Mesendoderm (in vitro differentiated cells): ENCODE data around the gene TMEM108.

ENCODE experiments used
- DNase-seq: peaks from one replicate; pipeline ENCODE4 v3.0.0; 2013
- H2AK5ac ChIP-seq: 2 replicates; pipeline ENCODE4 v1.6.1; 2013; ENCODE audit warnings: low read length, inconsistent platforms
- H2BK120ac ChIP-seq: 2 replicates; pipeline ENCODE4 v1.6.1; 2013; ENCODE audit warnings: low read depth, mild to moderate bottlenecking, low read length, moderate library complexity, mixed read lengths
- H2BK15ac ChIP-seq: replicated peaks from 2 replicates; pipeline ENCODE4 v1.6.1; 2013; ENCODE audit warnings: low read depth, mild to moderate bottlenecking, moderate library complexity
- H2BK5ac ChIP-seq: 2 replicates; pipeline ENCODE4 v1.6.1; 2013; ENCODE audit warnings: low read length, inconsistent platforms
- H3K18ac ChIP-seq: 2 replicates; pipeline ENCODE4 v1.6.1; 2013; ENCODE audit warnings: mild to moderate bottlenecking, low read length, mixed read lengths
- H3K23ac ChIP-seq: one replicate; pipeline ENCODE4 v1.6.1; 2013; ENCODE audit warnings: low read length
- H3K27ac ChIP-seq: 2 replicates; pipeline ENCODE4 v1.5.1; 2013; ENCODE audit warnings: low read depth, mild to moderate bottlenecking, inconsistent platforms, low read length, moderate library complexity
- H3K27me3 ChIP-seq: 2 replicates; pipeline ENCODE4 v1.6.1; 2013; ENCODE audit warnings: low read length, control low read depth, mild to moderate bottlenecking, inconsistent platforms; ENCODE audit not compliant: insufficient read depth, poor library complexity
- H3K36me3 ChIP-seq: 2 replicates; pipeline ENCODE4 v1.6.1; 2013; ENCODE audit warnings: low read length, inconsistent platforms; ENCODE audit not compliant: control insufficient read depth, insufficient read depth
- H3K4ac ChIP-seq: one replicate; pipeline ENCODE4 v1.6.1; 2013; ENCODE audit warnings: low read depth, mild to moderate bottlenecking, low read length, moderate library complexity
- H3K4me1 ChIP-seq: 2 replicates; pipeline ENCODE4 v1.6.1; 2013; ENCODE audit warnings: low read depth, low read length, inconsistent platforms; ENCODE audit not compliant: control insufficient read depth
- H3K4me2 ChIP-seq: 2 replicates; pipeline ENCODE4 v1.6.1; 2013; ENCODE audit warnings: low read length
- H3K4me3 ChIP-seq: 2 replicates; pipeline ENCODE4 v1.5.1; 2013; ENCODE audit warnings: mild to moderate bottlenecking, low read length
- H3K56ac ChIP-seq: one replicate; pipeline ENCODE4 v1.6.1; 2013; ENCODE audit warnings: low read length
- H3K79me1 ChIP-seq: 2 replicates; pipeline ENCODE4 v1.6.1; 2013; ENCODE audit warnings: low read length, inconsistent platforms
- H3K79me2 ChIP-seq: 2 replicates; pipeline ENCODE4 v1.6.1; 2013; ENCODE audit warnings: mild to moderate bottlenecking, low read length; ENCODE audit not compliant: control insufficient read depth, insufficient read depth
- H3K9ac ChIP-seq: 2 replicates; pipeline ENCODE4 v1.6.1; 2013; ENCODE audit warnings: low read length, inconsistent platforms
- H4K5ac ChIP-seq: one replicate; pipeline ENCODE4 v1.6.1; 2013; ENCODE audit warnings: low read length
- H4K8ac ChIP-seq: one replicate; pipeline ENCODE4 v1.6.1; 2013; ENCODE audit warnings: low read depth, mild to moderate bottlenecking, control low read depth, low read length, moderate library complexity
- WGBS: extraction: QIAGEN DNeasy Blood & Tissue Kit; methylation state at CpG from one replicate; pipeline ENCODE4 v1.1.7; 2013; ENCODE audit warnings: low lambda C conversion rate, missing lambda C conversion rate; ENCODE audit not compliant: insufficient coverage; ENCODE audit errors: extremely low coverage; 5-methylcytosine and 5-hydroxymethylcytosine counted together

TMEM108 gene

GRCh38 chr3:133254716-133255115 lies 216.5 kb downstream of the TMEM108 start:
- H3K79me1 ChIP-seq = no peaks in the 10 kb centered on the region
- no peak overlapping the region for H3K4me2 ChIP-seq
- H3K4me3 ChIP-seq = no peak overlapping the region
- H2AK5ac ChIP-seq = no peak overlapping the region
- H3K4me1 ChIP-seq = no peaks in the 10 kb centered on the region
- no peak overlapping the region for H3K18ac ChIP-seq
- no peaks in the 10 kb centered on the region for H3K79me2 ChIP-seq
- DNase-seq = no peak
- no peak overlapping the region for H2BK5ac ChIP-seq
- no peak overlapping the region for H4K5ac ChIP-seq
- no peak overlapping the region for H3K9ac ChIP-seq
- no peaks in the 10 kb centered on the region for H3K27me3 ChIP-seq
- H2BK15ac ChIP-seq = no peak overlapping the region
- H3K56ac ChIP-seq = no peak overlapping the region
- WGBS = no CpG with 5 or more reads among the region's 1 CpG
- no peak overlapping the region for H3K23ac ChIP-seq
- no peak overlapping the region for H4K8ac ChIP-seq
- no peak overlapping the region for H3K4ac ChIP-seq
- H2BK120ac ChIP-seq = no peak overlapping the region
- H3K27ac ChIP-seq = no peak overlapping the region
- no peaks in the 10 kb centered on the region for H3K36me3 ChIP-seq

- no peak overlapping the region for H3K4me2 ChIP-seq
Measured at GRCh38 chr3:133256787-133257483, 218.7 kb downstream of the TMEM108 start.

GRCh38 chr3:133258358-133258757 lies 220.2 kb downstream of the TMEM108 start:
- H3K79me2 ChIP-seq = no peaks in the 10 kb centered on the region
- no peak overlapping the region for H3K9ac ChIP-seq
- no peak overlapping the region for H3K23ac ChIP-seq
- no peaks in the 10 kb centered on the region for H3K79me1 ChIP-seq
- DNase-seq = peak; percentile 86
- H3K4me3 ChIP-seq = no peak overlapping the region
- no peak overlapping the region for H3K56ac ChIP-seq
- no peak overlapping the region for H3K27ac ChIP-seq
- no peaks in the 10 kb centered on the region for H3K4me1 ChIP-seq
- no peaks in the 10 kb centered on the region for H3K27me3 ChIP-seq
- no peak overlapping the region for H2BK5ac ChIP-seq
- H2BK120ac ChIP-seq = no peak overlapping the region
- WGBS = no CpG with 5 or more reads among the region's 1 CpG
- H2AK5ac ChIP-seq = no peak overlapping the region
- H3K18ac ChIP-seq = no peak overlapping the region
- H4K5ac ChIP-seq = no peak overlapping the region
- H3K4ac ChIP-seq = no peak overlapping the region
- no peaks in the 10 kb centered on the region for H3K36me3 ChIP-seq
- H2BK15ac ChIP-seq = no peak overlapping the region
- H4K8ac ChIP-seq = no peak overlapping the region
- no peak overlapping the region for H3K4me2 ChIP-seq

More at GRCh38 chr3:133256787-133257483, 218.7 kb downstream of the TMEM108 start:
- Histone ChIP-seq H3K23ac (no peak overlapping the region), H2AK5ac (no peak overlapping the region), H3K79me2 (no peaks in the 10 kb centered on the region), H2BK120ac (no peak overlapping the region), H4K8ac (no peak overlapping the region), H3K27me3 (no peaks in the 10 kb centered on the region), H2BK5ac (no peak overlapping the region), H3K4me3 (no peak overlapping the region), H3K4me1 (no peaks in the 10 kb centered on the region), H3K79me1 (no peaks in the 10 kb centered on the region), H3K27ac (no peak overlapping the region), H3K36me3 (no peaks in the 10 kb centered on the region), H4K5ac (no peak overlapping the region), H3K4ac (no peak overlapping the region), H3K9ac (no peak overlapping the region), H3K56ac (no peak overlapping the region), H2BK15ac (no peak overlapping the region), H3K18ac (no peak overlapping the region)
- no CpG with 5 or more reads among the region's 4 CpGs for WGBS
- DNase-seq = no peak

DNA sequence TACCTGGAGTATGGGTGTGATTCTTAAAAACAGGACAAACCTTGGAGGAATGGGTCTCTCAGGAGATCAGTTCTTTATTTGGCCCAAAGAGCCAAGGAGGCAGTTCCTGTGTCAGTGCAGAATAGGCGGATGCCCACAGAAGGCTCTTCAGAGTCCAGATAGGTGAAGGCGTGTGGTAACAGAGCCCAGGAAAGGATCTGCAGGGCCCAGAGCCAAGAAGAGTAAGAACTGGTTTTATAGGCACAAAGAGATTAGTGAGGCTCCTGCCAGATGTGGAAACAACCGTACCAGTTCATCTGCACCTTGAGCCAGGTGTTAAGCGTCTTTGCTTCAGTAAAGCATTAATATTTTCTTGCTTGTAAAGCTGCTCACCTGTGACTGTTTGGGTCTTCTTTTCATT lies 221.6 kb downstream of the TMEM108 start:
- no peak overlapping the region for H3K4me2 ChIP-seq
- H3K9ac ChIP-seq = no peak overlapping the region
- no peaks in the 10 kb centered on the region for H3K27me3 ChIP-seq
- DNase-seq = no peak
- H3K4me3 ChIP-seq = no peak overlapping the region
- no peak overlapping the region for H4K8ac ChIP-seq
- no peaks in the 10 kb centered on the region for H3K79me1 ChIP-seq
- no peak overlapping the region for H2AK5ac ChIP-seq
- no peak overlapping the region for H3K18ac ChIP-seq
- no peak overlapping the region for H2BK15ac ChIP-seq
- no peak overlapping the region for H3K27ac ChIP-seq
- no peak overlapping the region for H3K23ac ChIP-seq
- no CpG with 5 or more reads among the region's 4 CpGs for WGBS
- no peak overlapping the region for H2BK120ac ChIP-seq
- no peaks in the 10 kb centered on the region for H3K4me1 ChIP-seq
- H3K36me3 ChIP-seq = no peaks in the 10 kb centered on the region
- H3K56ac ChIP-seq = no peak overlapping the region
- no peak overlapping the region for H2BK5ac ChIP-seq
- H4K5ac ChIP-seq = no peak overlapping the region
- no peak overlapping the region for H3K4ac ChIP-seq
- no peaks in the 10 kb centered on the region for H3K79me2 ChIP-seq

DNA sequence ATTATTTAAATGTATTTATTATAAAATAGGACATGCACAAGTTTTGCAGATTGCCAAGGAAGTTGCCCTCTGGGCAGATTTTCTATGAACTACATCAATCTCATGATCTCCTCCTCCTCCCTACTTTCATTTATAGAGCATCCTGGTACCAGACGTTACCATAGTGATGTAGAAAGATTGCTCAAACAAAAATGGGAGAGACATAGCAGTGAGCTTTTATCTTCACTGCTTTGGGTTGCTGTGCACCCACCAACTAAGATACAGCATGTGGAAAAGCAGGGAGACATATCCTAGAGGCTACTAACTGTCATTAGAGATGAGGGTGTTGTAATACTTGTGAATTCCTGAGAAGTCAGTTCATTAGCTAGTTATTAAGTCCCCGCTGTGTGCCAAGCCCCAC lies 224.1 kb downstream of the TMEM108 start:
- no peak overlapping the region for H3K23ac ChIP-seq
- H2AK5ac ChIP-seq = no peak overlapping the region
- peak; percentile 54 for DNase-seq
- no peak overlapping the region for H4K5ac ChIP-seq
- no peak overlapping the region for H3K56ac ChIP-seq
- no peaks in the 10 kb centered on the region for H3K27me3 ChIP-seq
- no CpG with 5 or more reads among the region's 2 CpGs for WGBS
- H3K4me1 ChIP-seq = no peaks in the 10 kb centered on the region
- H3K4me2 ChIP-seq = no peak overlapping the region
- no peaks in the 10 kb centered on the region for H3K36me3 ChIP-seq
- H2BK120ac ChIP-seq = no peak overlapping the region
- no peaks in the 10 kb centered on the region for H3K79me1 ChIP-seq
- H3K9ac ChIP-seq = no peak overlapping the region
- no peak overlapping the region for H2BK15ac ChIP-seq
- H3K79me2 ChIP-seq = no peaks in the 10 kb centered on the region
- no peak overlapping the region for H3K27ac ChIP-seq
- no peak overlapping the region for H2BK5ac ChIP-seq
- no peak overlapping the region for H3K18ac ChIP-seq
- H4K8ac ChIP-seq = no peak overlapping the region
- no peak overlapping the region for H3K4me3 ChIP-seq
- H3K4ac ChIP-seq = no peak overlapping the region

GRCh38 chr3:133264920-133265319 lies 226.7 kb downstream of the TMEM108 start:
- Histone ChIP-seq H3K27me3 (no peaks in the 10 kb centered on the region), H3K9ac (no peak overlapping the region), H2BK5ac (no peak overlapping the region), H3K4ac (no peak overlapping the region), H2BK15ac (no peak overlapping the region), H3K79me2 (no peaks in the 10 kb centered on the region), H3K56ac (no peak overlapping the region), H3K4me3 (no peak overlapping the region), H3K36me3 (no peaks in the 10 kb centered on the region), H3K4me2 (no peak overlapping the region), H4K8ac (no peak overlapping the region), H2BK120ac (no peak overlapping the region), H3K18ac (no peak overlapping the region), H3K23ac (no peak overlapping the region), H2AK5ac (no peak overlapping the region), H3K4me1 (no peaks in the 10 kb centered on the region), H4K5ac (no peak overlapping the region), H3K27ac (no peak overlapping the region), H3K79me1 (no peaks in the 10 kb centered on the region)
- WGBS = no CpG with 5 or more reads among the region's 3 CpGs
- no peak for DNase-seq
